HG02885 (cell line): ENCODE results near the gene ABCG1.
A peak's percentile ranks its signal among the peaks of the same experiment; 100 is the strongest.

ENCODE experiments used
- ATAC-seq: cut with Tn5 transposase; IDR thresholded peaks from one replicate; pipeline ENCODE4 v1.9.1; 2021; ENCODE audit warnings: mild to moderate bottlenecking; ENCODE audit not compliant: unreplicated experiment, poor library complexity

The ABCG1 gene

GRCh38 chr21:42300956-42301355, 82.0 kb downstream of the ABCG1 start:
- no peak for ATAC-seq

DNA sequence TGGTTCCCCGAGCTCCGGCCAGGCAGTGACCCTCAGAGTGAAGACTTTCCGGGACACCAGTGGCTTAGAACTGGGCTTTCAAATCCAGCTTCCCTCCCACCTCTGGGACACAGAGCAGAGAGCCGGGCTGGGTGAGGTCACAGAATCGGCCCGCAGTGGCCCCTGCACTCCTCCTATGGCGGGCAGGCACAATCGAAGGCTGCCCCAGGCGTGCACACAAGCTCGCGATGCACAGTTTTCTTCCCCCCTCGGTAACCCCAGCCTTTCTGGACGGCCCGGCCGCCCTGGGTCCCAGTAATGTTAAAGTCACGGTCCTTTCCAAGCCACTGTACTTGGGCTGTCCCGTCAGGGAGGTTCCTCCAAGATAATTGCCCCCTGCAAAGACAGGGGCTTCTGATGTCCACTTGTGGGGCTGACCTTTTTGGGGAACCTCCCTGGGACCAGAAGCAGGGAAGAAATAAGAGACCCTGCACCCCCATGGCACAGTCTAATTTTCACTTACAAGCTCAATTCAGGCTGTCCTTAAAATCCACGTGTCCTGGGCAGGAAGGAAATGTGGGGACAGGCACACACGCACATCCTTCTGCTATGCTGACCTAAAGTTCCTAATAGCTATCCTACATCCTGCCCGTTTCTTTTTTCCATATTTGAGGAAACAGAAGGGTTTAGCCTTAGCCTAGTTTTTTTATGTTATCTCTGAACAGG, 82.6 kb downstream of the ABCG1 start:
- ATAC-seq: no peak

GRCh38 chr21:42302076-42302650, 83.2 kb downstream of the ABCG1 start:
- no peak for ATAC-seq

DNA sequence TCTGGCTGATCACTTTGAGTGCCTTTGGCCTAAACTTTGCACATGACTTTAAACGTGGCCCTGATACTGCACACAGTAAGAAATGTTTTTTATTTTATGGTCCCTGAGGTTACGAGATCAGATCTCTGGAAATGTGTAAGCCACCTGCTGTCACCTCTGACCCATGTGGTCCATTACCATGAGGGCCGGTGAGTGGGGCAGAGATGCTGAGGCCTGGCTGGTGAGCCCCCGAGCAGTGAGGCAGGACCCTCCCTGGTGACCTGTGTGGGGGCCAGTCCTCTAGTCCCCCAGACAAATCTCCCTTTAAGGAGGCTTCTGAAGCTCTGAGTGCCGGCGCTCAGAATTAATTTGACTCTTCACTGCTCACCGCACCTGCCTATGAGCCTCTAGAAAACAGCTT, 83.9 kb downstream of the ABCG1 start:
- no peak for ATAC-seq

- no peak for ATAC-seq
Measured at GRCh38 chr21:42303443-42303842, 84.5 kb downstream of the ABCG1 start.

- ATAC-seq: no peak
Measured at GRCh38 chr21:42304556-42305454, 85.9 kb downstream of the ABCG1 start.

DNA sequence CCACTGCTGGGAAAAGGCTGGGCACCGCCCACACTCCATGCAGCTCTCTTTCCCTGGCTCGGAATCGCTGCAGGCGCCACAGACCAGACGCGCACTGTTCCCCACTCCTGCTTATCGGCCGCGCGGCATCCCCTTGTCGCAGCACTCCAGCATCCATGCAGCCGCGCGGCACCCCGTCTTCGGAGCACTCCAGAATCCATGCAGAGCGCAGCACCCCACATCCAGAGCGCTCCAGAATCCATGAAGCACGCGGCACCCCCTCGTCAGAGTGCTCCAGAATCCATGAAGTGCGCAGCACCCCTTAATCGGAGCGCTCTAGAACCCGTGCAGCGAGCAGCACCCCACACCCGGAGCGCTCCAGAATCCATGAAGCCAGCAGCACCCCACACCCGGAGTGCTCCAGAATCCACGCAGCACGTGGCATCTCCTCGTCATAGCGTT, 86.8 kb downstream of the ABCG1 start:
- ATAC-seq: no peak

- no peak for ATAC-seq
Measured at GRCh38 chr21:42306366-42307035, 87.6 kb downstream of the ABCG1 start.

DNA sequence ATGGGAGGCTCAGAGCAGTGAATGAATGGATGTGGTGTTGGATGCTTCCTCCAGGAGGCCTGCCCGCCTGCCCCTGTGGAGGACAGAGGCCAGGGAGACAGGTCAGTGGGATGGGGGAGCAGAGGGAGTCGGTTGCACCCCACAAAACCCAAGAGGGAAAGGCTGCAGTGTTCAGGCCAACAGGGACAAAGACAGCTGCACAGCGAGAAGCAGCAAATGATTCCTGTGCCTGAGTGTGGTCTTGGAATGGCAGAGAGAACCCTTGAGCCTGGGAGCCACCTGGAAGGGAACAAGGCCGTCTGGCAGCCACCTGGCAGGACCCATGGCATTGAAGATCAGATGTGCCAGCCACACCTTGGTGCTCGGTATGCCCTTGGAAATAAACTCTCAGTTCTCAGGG, 88.2 kb downstream of the ABCG1 start:
- ATAC-seq: no peak

DNA sequence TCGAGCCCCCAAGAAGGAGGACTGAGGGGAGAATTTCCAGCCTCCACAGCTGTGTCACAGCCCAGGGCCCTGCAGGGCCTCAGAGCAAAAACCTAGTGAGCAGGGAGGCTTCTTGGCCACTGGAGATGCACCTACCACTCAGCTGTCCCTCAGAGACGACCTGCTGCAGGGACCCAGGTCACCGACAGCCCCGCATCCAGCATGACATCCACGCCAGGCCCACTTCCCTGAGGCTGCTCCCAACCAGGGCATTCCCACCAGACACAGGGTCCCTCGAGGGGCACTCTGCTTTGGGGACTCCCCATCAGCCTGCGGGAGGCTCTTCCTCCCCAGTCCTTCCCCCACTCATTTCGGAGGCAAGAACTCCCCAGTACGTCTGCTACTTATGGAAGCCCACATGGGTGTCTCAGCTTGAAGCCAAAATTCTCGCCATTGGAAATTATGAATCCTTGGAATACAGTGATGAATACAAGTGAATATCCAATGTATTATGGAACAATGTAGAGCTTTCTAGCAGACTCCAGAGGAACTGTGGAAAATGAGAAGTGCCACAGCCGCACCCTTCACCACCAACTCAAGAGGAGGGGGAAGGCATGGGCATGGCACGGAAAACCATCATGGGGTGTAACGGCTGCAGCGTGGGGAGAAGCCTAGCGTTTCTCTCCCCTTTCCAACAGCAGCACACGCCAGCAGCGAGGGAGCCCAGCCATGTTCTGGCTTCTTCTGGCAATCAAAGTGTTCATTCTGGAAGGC, 89.4 kb downstream of the ABCG1 start:
- ATAC-seq: no peak

DNA sequence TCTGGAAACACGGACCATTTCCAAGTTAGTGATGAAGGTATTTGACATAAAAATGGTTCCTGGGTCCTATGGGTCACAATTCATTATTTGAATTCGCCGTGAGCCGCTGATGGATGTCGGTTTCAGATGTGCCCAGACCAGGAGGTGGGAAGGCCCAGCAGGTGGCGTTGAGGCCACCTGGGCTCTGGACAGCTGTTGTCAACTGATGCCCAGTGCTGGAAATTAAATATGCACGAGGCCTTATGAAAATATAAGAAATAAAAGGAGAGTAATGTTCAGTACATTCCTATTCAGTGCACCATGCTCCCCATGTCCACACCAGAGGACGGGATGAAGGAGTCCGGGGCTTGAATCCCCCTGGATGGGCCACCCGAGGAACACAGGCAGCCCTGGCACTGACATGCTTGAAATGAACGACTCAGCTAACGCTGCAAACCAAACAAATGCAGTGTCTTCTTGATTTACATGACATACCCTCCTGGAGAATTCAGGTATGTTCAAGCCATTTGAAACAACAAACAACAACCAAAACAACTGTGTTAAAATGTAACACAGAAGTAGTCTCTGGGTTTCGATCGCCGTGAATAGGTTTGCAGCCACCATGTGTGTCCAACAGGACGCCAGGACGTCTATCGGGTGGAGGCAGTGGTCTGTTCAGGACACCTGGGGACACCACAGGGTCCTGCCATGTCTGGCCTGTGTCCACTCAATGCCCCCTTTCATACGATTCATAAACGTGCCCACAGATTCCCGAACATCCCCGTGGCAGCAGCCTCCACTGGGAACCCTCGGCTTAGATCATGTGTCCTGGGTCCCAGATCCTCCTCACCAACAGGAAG, 90.2 kb downstream of the ABCG1 start:
- no peak for ATAC-seq

- ATAC-seq: peak; percentile 42
Measured at GRCh38 chr21:42309753-42310213, 90.8 kb downstream of the ABCG1 start.

- no peak for ATAC-seq
Measured at GRCh38 chr21:42310411-42311001, 91.6 kb downstream of the ABCG1 start.

DNA sequence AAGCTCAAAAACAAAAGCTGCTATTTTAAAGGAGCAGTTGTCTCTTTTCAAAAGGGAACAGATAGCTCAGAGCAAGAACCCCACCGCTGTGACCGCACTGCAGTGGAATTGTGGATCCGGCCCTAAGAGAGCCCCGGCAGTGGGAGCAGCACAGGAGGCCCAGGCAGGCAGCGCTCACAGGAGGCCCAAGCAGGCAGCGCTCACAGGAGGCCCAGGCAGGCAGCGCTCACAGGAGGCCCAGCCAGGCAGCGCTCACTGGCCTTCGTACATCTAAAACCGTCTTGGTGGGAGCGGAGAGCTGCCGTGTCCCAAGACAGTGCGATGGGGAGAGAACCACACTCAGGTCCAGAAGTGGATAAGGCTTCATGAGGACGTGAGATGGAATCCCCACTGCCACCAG, 92.2 kb downstream of the ABCG1 start:
- no peak for ATAC-seq

- ATAC-seq: no peak
Measured at GRCh38 chr21:42311816-42312625, 93.1 kb downstream of the ABCG1 start.

GRCh38 chr21:42312626-42313104, 93.7 kb downstream of the ABCG1 start:
- no peak for ATAC-seq

GRCh38 chr21:42313501-42313969, 94.6 kb downstream of the ABCG1 start:
- no peak for ATAC-seq
